ENCODE data around the gene NRP2. TPM values are rescaled to one million over a fixed set of nuclear protein-coding genes. Genes with fewer than 3 reads are reported as not detected.

Gene NRP2
- total RNA-seq, 2 donors from 2014 or later: 69.7 to 92.4 TPM

DNA sequence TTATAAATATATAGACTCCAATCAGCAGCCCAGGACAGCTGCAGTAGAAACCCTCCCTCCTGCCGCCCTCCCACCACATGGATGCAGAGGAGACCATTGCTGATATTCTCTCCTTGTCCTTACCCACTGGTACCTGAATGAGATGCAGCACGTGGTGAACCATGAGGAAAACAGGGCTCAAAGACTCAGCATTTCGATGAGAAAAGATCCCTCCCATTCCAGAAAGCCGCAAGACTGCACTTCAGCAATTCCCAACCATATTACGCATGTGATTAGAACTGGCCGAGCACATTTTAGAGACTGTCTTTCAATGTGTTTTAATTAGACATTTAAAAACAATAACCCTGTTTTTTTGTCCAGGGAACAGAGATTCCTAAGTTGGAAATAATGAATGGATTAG, 125.5 kb downstream of the NRP2 start:
- H3K4me3 Mint-ChIP-seq: no peak overlapping the region
- Histone ChIP-seq H3K9ac (ENCODE audit: extremely low read depth, low read length, poor library complexity, severe bottlenecking) (no peak overlapping the region), H3K4me1 (ENCODE audit: control insufficient read depth, insufficient read depth, low read length) (no peaks in the 10 kb centered on the region), H3K36me3 (ENCODE audit: control insufficient read depth, insufficient read depth, low read length) (no peaks in the 10 kb centered on the region), H3K9me3 (ENCODE audit: control insufficient read depth, low read length) (no peaks in the 10 kb centered on the region), H3K27me3 (ENCODE audit: control insufficient read depth, insufficient read depth, low read length, poor library complexity, severe bottlenecking) (no peaks in the 10 kb centered on the region), H3K4me3 (ENCODE audit: low read length) (no peak overlapping the region), H3K27ac (ENCODE audit: low read depth, low read length) (no peak overlapping the region)
- H3K9me3 Mint-ChIP-seq: no peaks in the 10 kb centered on the region
- no peak overlapping the region for H3K27ac Mint-ChIP-seq
- H3K36me3 Mint-ChIP-seq (ENCODE audit: low read depth): no peaks in the 10 kb centered on the region
- H3K27me3 Mint-ChIP-seq (ENCODE audit: insufficient read depth): no peaks in the 10 kb centered on the region
- TF ChIP-seq, protein P1, sequence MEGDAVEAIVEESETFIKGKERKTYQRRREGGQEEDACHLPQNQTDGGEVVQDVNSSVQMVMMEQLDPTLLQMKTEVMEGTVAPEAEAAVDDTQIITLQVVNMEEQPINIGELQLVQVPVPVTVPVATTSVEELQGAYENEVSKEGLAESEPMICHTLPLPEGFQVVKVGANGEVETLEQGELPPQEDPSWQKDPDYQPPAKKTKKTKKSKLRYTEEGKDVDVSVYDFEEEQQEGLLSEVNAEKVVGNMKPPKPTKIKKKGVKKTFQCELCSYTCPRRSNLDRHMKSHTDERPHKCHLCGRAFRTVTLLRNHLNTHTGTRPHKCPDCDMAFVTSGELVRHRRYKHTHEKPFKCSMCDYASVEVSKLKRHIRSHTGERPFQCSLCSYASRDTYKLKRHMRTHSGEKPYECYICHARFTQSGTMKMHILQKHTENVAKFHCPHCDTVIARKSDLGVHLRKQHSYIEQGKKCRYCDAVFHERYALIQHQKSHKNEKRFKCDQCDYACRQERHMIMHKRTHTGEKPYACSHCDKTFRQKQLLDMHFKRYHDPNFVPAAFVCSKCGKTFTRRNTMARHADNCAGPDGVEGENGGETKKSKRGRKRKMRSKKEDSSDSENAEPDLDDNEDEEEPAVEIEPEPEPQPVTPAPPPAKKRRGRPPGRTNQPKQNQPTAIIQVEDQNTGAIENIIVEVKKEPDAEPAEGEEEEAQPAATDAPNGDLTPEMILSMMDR (conservative IDR thresholded peaks at IDR 0.05): no peak
- H3K4me1 Mint-ChIP-seq: peaks cover 17% of the 10 kb centered on the region
- no peak for DNase-seq
- 79 to 88% methylated on average over 2 to 6 of the region's 6 CpGs for whole genome bisulfite sequencing, 2 experiments (ENCODE audit: insufficient coverage in 1 of 2, insufficient read length in 1 of 2)

DNA sequence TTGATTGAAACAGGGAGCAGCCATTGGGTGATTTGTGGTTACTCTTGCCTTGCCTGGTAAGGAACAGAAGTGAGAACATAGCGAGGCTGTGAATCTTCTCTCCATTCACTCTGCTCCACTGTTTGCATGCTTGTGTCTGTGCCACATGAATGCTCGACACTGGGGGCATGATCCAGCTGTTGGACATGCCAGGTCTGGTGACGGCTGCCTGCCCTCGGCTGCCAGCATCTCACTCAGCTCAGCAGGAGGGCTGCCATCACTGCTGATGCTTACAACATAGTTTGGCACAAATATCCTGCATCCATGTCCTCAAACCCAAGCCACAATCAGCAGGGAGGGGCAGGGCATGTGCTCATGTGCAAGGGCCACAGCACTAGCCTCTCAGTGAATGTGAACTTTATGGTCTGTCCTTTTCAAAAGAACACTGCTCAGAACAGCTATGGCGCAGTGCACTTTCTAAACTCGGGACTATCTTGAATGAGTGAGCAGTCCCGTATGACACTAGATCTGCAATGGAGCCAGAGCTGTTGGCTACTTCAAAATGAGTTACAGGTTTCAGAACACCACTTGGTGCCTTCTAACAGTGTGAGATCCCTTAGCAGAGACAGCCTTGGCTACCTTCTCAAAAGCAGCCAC, 126.3 kb downstream of the NRP2 start:
- H3K27ac Mint-ChIP-seq: no peak overlapping the region
- TF ChIP-seq, protein P1 (conservative IDR thresholded peaks at IDR 0.05): no peak
- Histone ChIP-seq H3K9ac (ENCODE audit: extremely low read depth, low read length, poor library complexity, severe bottlenecking) (no peak overlapping the region), H3K4me1 (ENCODE audit: control insufficient read depth, insufficient read depth, low read length) (no peaks in the 10 kb centered on the region), H3K36me3 (ENCODE audit: control insufficient read depth, insufficient read depth, low read length) (no peaks in the 10 kb centered on the region), H3K27ac (ENCODE audit: low read depth, low read length) (no peak overlapping the region), H3K4me3 (ENCODE audit: low read length) (no peak overlapping the region), H3K9me3 (ENCODE audit: control insufficient read depth, low read length) (no peaks in the 10 kb centered on the region), H3K27me3 (ENCODE audit: control insufficient read depth, insufficient read depth, low read length, poor library complexity, severe bottlenecking) (no peaks in the 10 kb centered on the region)
- H3K36me3 Mint-ChIP-seq (ENCODE audit: low read depth): no peaks in the 10 kb centered on the region
- H3K4me1 Mint-ChIP-seq: peaks cover 17% of the 10 kb centered on the region
- no peaks in the 10 kb centered on the region for H3K27me3 Mint-ChIP-seq (ENCODE audit: insufficient read depth)
- DNase-seq: no peak
- no peak overlapping the region for H3K4me3 Mint-ChIP-seq
- 86 to 90% methylated on average over 3 to 7 of the region's 7 CpGs for WGBS, 2 experiments (ENCODE audit: insufficient coverage in 1 of 2, insufficient read length in 1 of 2)
- H3K9me3 Mint-ChIP-seq: no peaks in the 10 kb centered on the region

DNA sequence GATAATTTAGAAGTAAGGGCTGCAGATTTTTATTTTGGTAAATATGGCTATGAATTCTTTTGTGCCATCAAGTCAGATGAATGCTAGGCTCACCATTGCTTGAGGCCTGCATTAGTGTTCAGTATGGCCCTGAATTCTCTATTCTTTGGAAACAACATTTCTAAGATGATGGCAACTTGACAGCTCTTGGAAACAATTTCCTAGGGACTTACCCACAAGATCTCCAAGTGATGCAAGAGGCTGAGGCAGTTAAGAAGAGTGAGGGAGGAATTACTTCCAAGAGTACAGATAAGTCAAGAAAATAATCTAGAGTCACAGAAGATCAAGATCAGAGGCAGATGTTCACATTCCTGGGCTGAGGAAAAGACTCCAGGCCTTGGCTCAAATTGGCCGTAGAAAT, 129.1 kb downstream of the NRP2 start:
- no peaks in the 10 kb centered on the region for H3K27me3 ChIP-seq (ENCODE audit: control insufficient read depth, insufficient read depth, low read length, poor library complexity, severe bottlenecking)
- TF ChIP-seq, protein P1 (conservative IDR thresholded peaks at IDR 0.05): no peak
- Mint-ChIP-seq H3K4me3 (no peak overlapping the region), H3K9me3 (no peaks in the 10 kb centered on the region), H3K27ac (no peak overlapping the region), H3K27me3 (ENCODE audit: insufficient read depth) (no peaks in the 10 kb centered on the region), H3K36me3 (ENCODE audit: low read depth) (no peaks in the 10 kb centered on the region), H3K4me1 (peaks cover 8% of the 10 kb centered on the region)
- no peak overlapping the region for H3K27ac ChIP-seq (ENCODE audit: low read depth, low read length)
- WGBS, 2 experiments (ENCODE audit: insufficient coverage in 1 of 2, insufficient read length in 1 of 2): 100% methylated on average over 1 of the region's 1 CpG
- no peaks in the 10 kb centered on the region for H3K9me3 ChIP-seq (ENCODE audit: control insufficient read depth, low read length)
- H3K9ac ChIP-seq (ENCODE audit: extremely low read depth, low read length, poor library complexity, severe bottlenecking): no peak overlapping the region
- H3K4me1 ChIP-seq (ENCODE audit: control insufficient read depth, insufficient read depth, low read length): no peaks in the 10 kb centered on the region
- H3K36me3 ChIP-seq (ENCODE audit: control insufficient read depth, insufficient read depth, low read length): no peaks in the 10 kb centered on the region
- H3K4me3 ChIP-seq (ENCODE audit: low read length): no peak overlapping the region
- no peak for DNase-seq

Data from endodermal cell (in vitro differentiated cells).